Ureter (tissue), 1 donor: ENCODE results near the gene FHOD3. TPM values are rescaled to one million over a fixed set of nuclear protein-coding genes. Genes with fewer than 3 reads are reported as not detected.

Experiments
- total RNA-seq: library from RNA; stranded (reverse); gene quantifications from one replicate; pipeline ENCODE4 v1.2.4, GENCODE V29; 2023
- donor health status: DM: yes; HTN: yes; CAD: no.

FHOD3 gene
- total RNA-seq, 1 donor from 2014 or later = 25.7 TPM

Other genes with a start within 250 kb of the FHOD3 start
- gene RPRD1A, start 230.2 kb upstream of the FHOD3 start, total RNA-seq = 72.2 TPM
- 128 TPM for gene SLC39A6, start 168.4 kb upstream of the FHOD3 start, total RNA-seq
- 111 TPM for gene ELP2, start 167.8 kb upstream of the FHOD3 start, total RNA-seq
- 38.0 TPM for gene MOCOS, start 110.2 kb upstream of the FHOD3 start, total RNA-seq